T-helper 9 cell (primary cell): Measurements from ENCODE around the gene TET3.
A peak's percentile ranks its signal among the peaks of the same experiment; 100 is the strongest.
"Not testable (repeated sequence)": the region's sequence is repeated elsewhere in the genome, so short reads cannot be mapped to it uniquely, and the experiment has no call there.

ENCODE experiments used
- DNase-seq: peaks from one replicate; pipeline ENCODE4 v3.0.0-alpha.2; 2020
- total RNA-seq, 2 donors: gene quantifications; one replicate each; lab custom pipeline; 2026; lab: John Stamatoyannopoulos, UW

TET3 gene
- 43.9 to 53.4 reads per million in 2 donors for total RNA-seq

GRCh38 chr2:73984203-73984921 is at the start of gene TET3:
TSS of gene TET3 (plus strand) at chr2:73984910. CDS start at chr2:73986404, 1,494 bp downstream.
- DNase-seq = peak; percentile 62

GRCh38 chr2:73935641-73936040 is 49.1 kb upstream of the TET3 start:
- no peak for DNase-seq

- no peak for DNase-seq
These were observed 47.4 kb upstream of the TET3 start for GRCh38 chr2:73937103-73937885.

GRCh38 chr2:73937899-73938298 is 46.8 kb upstream of the TET3 start:
- DNase-seq = no peak

- no peak for DNase-seq
These were observed 45.9 kb upstream of the TET3 start for GRCh38 chr2:73938718-73939352.

GRCh38 chr2:73939419-73939818 is 45.3 kb upstream of the TET3 start:
- DNase-seq = no peak

- not testable (repeated sequence) for DNase-seq
These were observed 44.6 kb upstream of the TET3 start for GRCh38 chr2:73940066-73940465.

- no peak for DNase-seq
These were observed 42.0 kb upstream of the TET3 start for GRCh38 chr2:73942664-73943063.

GRCh38 chr2:73944714-73945113 is 40.0 kb upstream of the TET3 start:
- DNase-seq = no peak

GRCh38 chr2:73946215-73946614 is 38.5 kb upstream of the TET3 start:
- no peak for DNase-seq

GRCh38 chr2:73946666-73947065 is 38.0 kb upstream of the TET3 start:
- no peak for DNase-seq

GRCh38 chr2:73947412-73948018 is 37.2 kb upstream of the TET3 start:
- DNase-seq = no peak

GRCh38 chr2:73949802-73950201 is 34.9 kb upstream of the TET3 start:
- DNase-seq = no peak

- DNase-seq = no peak
These were observed 31.9 kb upstream of the TET3 start for GRCh38 chr2:73952499-73953446.

GRCh38 chr2:73956218-73956865 is 28.4 kb upstream of the TET3 start:
- no peak for DNase-seq

- DNase-seq = no peak
These were observed 23.4 kb upstream of the TET3 start for GRCh38 chr2:73961274-73961673.

GRCh38 chr2:73961823-73962615 is 22.7 kb upstream of the TET3 start:
- DNase-seq = no peak

GRCh38 chr2:73962798-73963197 is 21.9 kb upstream of the TET3 start:
- no peak for DNase-seq

GRCh38 chr2:73963385-73964120 is 21.2 kb upstream of the TET3 start:
- no peak for DNase-seq

GRCh38 chr2:73964223-73964622 is 20.5 kb upstream of the TET3 start:
- no peak for DNase-seq
